Fibroblast of skin of left biceps (primary cell): Measurements from ENCODE around the gene SNAI1.
"Not testable (repeated sequence)": the region's sequence is repeated elsewhere in the genome, so short reads cannot be mapped to it uniquely, and the experiment has no call there.

ENCODE experiments used
- DNase-seq, 2 experiments: peaks; one replicate each; pipeline ENCODE4 v3.0.0-alpha.2; 2013; ENCODE audit warnings: low read depth in 2 of 2

The SNAI1 gene

GRCh38 chr20:49982346-49983122 is at the start of gene SNAI1:
Gene SNAI1, plus strand, starts transcription at chr20:49982980. Its CDS starts 80 bp downstream, at chr20:49983060.
- peak; percentile 57 for DNase-seq

GRCh38 chr20:49935746-49936152 is 47.0 kb upstream of the SNAI1 start:
- DNase-seq: no peak

GRCh38 chr20:49936153-49937026 is 46.4 kb upstream of the SNAI1 start, which contains the start of gene RNF114:
Gene RNF114, plus strand, starts transcription at chr20:49936397. Its CDS starts 16 bp downstream, at chr20:49936413.
- peak; percentile 76 to 77 for DNase-seq

GRCh38 chr20:49937027-49937929 is 45.5 kb upstream of the SNAI1 start:
- no peak for DNase-seq

GRCh38 chr20:49938173-49939163 is 44.3 kb upstream of the SNAI1 start:
- DNase-seq: peak; percentile 43 to 46

- no peak for DNase-seq
Measured at GRCh38 chr20:49941456-49941855, 41.3 kb upstream of the SNAI1 start.

- no peak for DNase-seq
Measured at GRCh38 chr20:49942303-49942702, 40.5 kb upstream of the SNAI1 start.

GRCh38 chr20:49942942-49943341 is 39.8 kb upstream of the SNAI1 start:
- no peak for DNase-seq

GRCh38 chr20:49945306-49945700 is 37.5 kb upstream of the SNAI1 start:
- no peak for DNase-seq

GRCh38 chr20:49945701-49946477 is 36.9 kb upstream of the SNAI1 start:
- no peak for DNase-seq

- DNase-seq: no peak
Measured at GRCh38 chr20:49948178-49948577, 34.6 kb upstream of the SNAI1 start.

GRCh38 chr20:49948809-49949507 is 33.8 kb upstream of the SNAI1 start:
- DNase-seq: peak; percentile 79

- DNase-seq: peak; percentile 63
Measured at GRCh38 chr20:49951151-49951550, 31.6 kb upstream of the SNAI1 start.

- DNase-seq: no peak
Measured at GRCh38 chr20:49955167-49955566, 27.6 kb upstream of the SNAI1 start.

- not testable (repeated sequence) for DNase-seq
Measured at GRCh38 chr20:49955830-49956396, 26.9 kb upstream of the SNAI1 start.

- no peak for DNase-seq
Measured at GRCh38 chr20:49956689-49957088, 26.1 kb upstream of the SNAI1 start.

GRCh38 chr20:49957089-49957938 is 25.5 kb upstream of the SNAI1 start:
- DNase-seq: not testable (repeated sequence)

GRCh38 chr20:49961413-49961812 is 21.4 kb upstream of the SNAI1 start:
- DNase-seq: no peak
